GM21528 (cell line): ENCODE measurements around the gene IL21R.

Experiments
- ATAC-seq: cut with Tn5 transposase; IDR thresholded peaks from one replicate; pipeline ENCODE4 v1.9.1; 2021; ENCODE audit warnings: mild to moderate bottlenecking, moderate library complexity; ENCODE audit not compliant: unreplicated experiment, low FRiP score

IL21R gene

GRCh38 chr16:27461483-27462171, 59.7 kb downstream of the IL21R start:
- no peak for ATAC-seq

- no peak for ATAC-seq
Observed at GRCh38 chr16:27462200-27462845, 60.3 kb downstream of the IL21R start.

- ATAC-seq, result no peak
Observed at GRCh38 chr16:27462846-27463682, 61.1 kb downstream of the IL21R start.

GRCh38 chr16:27463741-27464591, 62.0 kb downstream of the IL21R start:
- no peak for ATAC-seq

GRCh38 chr16:27464626-27465482, 62.9 kb downstream of the IL21R start:
- ATAC-seq, result no peak

GRCh38 chr16:27465483-27465879, 63.5 kb downstream of the IL21R start:
- ATAC-seq, result no peak

- no peak for ATAC-seq
Observed at GRCh38 chr16:27468941-27469531, 67.1 kb downstream of the IL21R start.

- no peak for ATAC-seq
Observed at GRCh38 chr16:27470567-27471431, 68.8 kb downstream of the IL21R start.

- no peak for ATAC-seq
Observed at GRCh38 chr16:27471661-27472060, 69.7 kb downstream of the IL21R start.

GRCh38 chr16:27472091-27473020, 70.4 kb downstream of the IL21R start:
- no peak for ATAC-seq

GRCh38 chr16:27473101-27473900, 71.3 kb downstream of the IL21R start:
- ATAC-seq, result no peak

GRCh38 chr16:27474041-27474440, 72.1 kb downstream of the IL21R start:
- ATAC-seq, result no peak

- no peak for ATAC-seq
Observed at GRCh38 chr16:27474921-27475320, 72.9 kb downstream of the IL21R start.

GRCh38 chr16:27475561-27475960, 73.6 kb downstream of the IL21R start:
- ATAC-seq, result no peak

GRCh38 chr16:27476240-27476639, 74.3 kb downstream of the IL21R start:
- no peak for ATAC-seq

GRCh38 chr16:27480761-27481160, 78.8 kb downstream of the IL21R start:
- no peak for ATAC-seq
